OCI-LY1 (cell line): Measurements from ENCODE around the gene FALEC.

ENCODE experiments used
- H2AFZ ChIP-seq: fragments of 200-600 bp; sonication (generic), shearing (Covaris generic); 2 replicates; pipeline ENCODE4 v1.6.0; 2014; ENCODE audit warnings: antibody characterized with exemption, mild to moderate bottlenecking, low read length
- H3F3A ChIP-seq: fragments of 200-600 bp; sonication (generic), shearing (Covaris generic); 2 replicates; pipeline ENCODE4 v1.6.0; 2014; ENCODE audit warnings: mild to moderate bottlenecking, antibody characterized with exemption, low read length, moderate library complexity; ENCODE audit not compliant: insufficient read depth
- H3K27ac ChIP-seq: fragments of 200-600 bp; sonication (generic); 2 replicates; pipeline ENCODE4 v1.5.1; 2014; ENCODE audit warnings: low read length, mixed run types, mild to moderate bottlenecking, low read depth; ENCODE audit not compliant: poor library complexity, severe bottlenecking
- H3K27me3 ChIP-seq: fragments of 200-600 bp; sonication (generic); 2 replicates; pipeline ENCODE4 v1.6.0; 2014; ENCODE audit warnings: antibody characterized with exemption, mild to moderate bottlenecking, low read length, moderate library complexity; ENCODE audit not compliant: insufficient read depth
- H3K36me3 ChIP-seq: fragments of 200-600 bp; sonication (generic); 2 replicates; pipeline ENCODE4 v1.6.1; 2014; ENCODE audit warnings: mild to moderate bottlenecking, antibody characterized with exemption, low read length, moderate library complexity, mixed read lengths; ENCODE audit not compliant: insufficient read depth
- H3K4me1 ChIP-seq: fragments of 200-600 bp; sonication (generic); 2 replicates; pipeline ENCODE4 v1.5.1; 2014; ENCODE audit warnings: mild to moderate bottlenecking, low read length, moderate library complexity; ENCODE audit not compliant: insufficient read depth, severe bottlenecking
- H3K4me2 ChIP-seq: fragments of 200-600 bp; sonication (generic), shearing (Covaris generic); 2 replicates; pipeline ENCODE4 v1.6.1; 2014; ENCODE audit warnings: low read length
- H3K4me3 ChIP-seq: fragments of 200-600 bp; sonication (generic); 2 replicates; pipeline ENCODE4 v1.5.1; 2014; ENCODE audit warnings: low read length, low read depth, mild to moderate bottlenecking, mixed read lengths; ENCODE audit not compliant: poor library complexity, severe bottlenecking
- H3K79me2 ChIP-seq: fragments of 200-600 bp; shearing (Covaris generic); 2 replicates; pipeline ENCODE4 v1.6.1; 2016; ENCODE audit warnings: mixed run types, low read length, mixed read lengths; ENCODE audit not compliant: insufficient read depth
- H3K9ac ChIP-seq: fragments of 200-600 bp; sonication (generic), shearing (Covaris generic); 2 replicates; pipeline ENCODE4 v1.6.1; 2014; ENCODE audit warnings: mild to moderate bottlenecking, low read length, mixed read lengths
- H3K9me2 ChIP-seq: fragments of 200-600 bp; sonication (generic), shearing (Covaris generic); 2 replicates; pipeline ENCODE4 v1.6.1; 2014; ENCODE audit warnings: low read depth, mild to moderate bottlenecking, low read length, mixed read lengths
- H3K9me3 ChIP-seq: fragments of 200-600 bp; shearing (Covaris generic); 2 replicates; pipeline ENCODE4 v1.6.1; 2014; ENCODE audit warnings: low read length, mixed read lengths
- H4K20me1 ChIP-seq: fragments of 200-600 bp; sonication (generic), shearing (Covaris generic); 2 replicates; pipeline ENCODE4 v1.6.0; 2016; ENCODE audit warnings: mild to moderate bottlenecking, low read length; ENCODE audit not compliant: insufficient read depth
- CTCF ChIP-seq: fragments of 200-600 bp; sonication (generic), shearing (Covaris generic); IDR thresholded peaks from 2 replicates; pipeline ENCODE4 v1.5.1; 2017; ENCODE audit warnings: mild to moderate bottlenecking, antibody characterized with exemption, low read length, moderate library complexity, mixed read lengths
- EZH2 ChIP-seq: fragments of 200-600 bp; sonication (generic), shearing (Covaris generic); IDR thresholded peaks from 2 replicates; pipeline ENCODE4 v1.8.0; 2017; ENCODE audit warnings: borderline replicate concordance, mixed run types, mild to moderate bottlenecking, antibody characterized with exemption, low read length, moderate library complexity, mixed read lengths

The FALEC gene

DNA sequence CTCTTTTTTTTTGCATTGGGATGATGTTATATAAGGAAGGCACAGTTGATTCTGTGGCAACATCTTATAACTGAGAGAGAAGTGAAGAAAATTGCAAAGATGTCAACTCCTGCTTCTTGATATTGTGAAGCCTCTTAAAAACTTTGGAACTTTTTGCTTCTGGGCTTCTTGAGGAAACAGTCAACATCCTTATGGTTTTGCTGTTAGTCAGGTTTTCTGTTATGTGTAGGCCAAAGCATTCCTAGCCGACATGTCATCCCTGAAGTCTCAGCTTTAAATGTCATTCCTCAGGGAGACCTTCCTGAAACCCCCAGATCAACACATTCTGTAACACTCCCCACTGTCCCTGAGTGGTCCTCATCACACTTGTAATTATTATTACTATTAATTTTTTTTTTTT, 12.6 kb downstream of the FALEC start:
- no peaks in the 10 kb centered on the region for H3K36me3 ChIP-seq
- no peak overlapping the region for H3K4me3 ChIP-seq
- H3K9ac ChIP-seq, result no peak overlapping the region
- TF ChIP-seq EZH2 (no peak), CTCF (no peak)
- no peak overlapping the region for H3K27ac ChIP-seq
- no peaks in the 10 kb centered on the region for H3K9me3 ChIP-seq
- H3K79me2 ChIP-seq, result no peaks in the 10 kb centered on the region
- H3F3A ChIP-seq, result no peaks in the 10 kb centered on the region
- H3K4me2 ChIP-seq, result no peak overlapping the region
- H2AFZ ChIP-seq, result no peak overlapping the region
- H4K20me1 ChIP-seq, result no peaks in the 10 kb centered on the region
- H3K9me2 ChIP-seq, result no peaks in the 10 kb centered on the region
- peaks cover 4% of the 10 kb centered on the region for H3K4me1 ChIP-seq
- no peaks in the 10 kb centered on the region for H3K27me3 ChIP-seq

GRCh38 chr1:150529017-150529416, 13.5 kb downstream of the FALEC start:
- H3K4me2 ChIP-seq, result no peak overlapping the region
- no peaks in the 10 kb centered on the region for H4K20me1 ChIP-seq
- H3K27ac ChIP-seq, result no peak overlapping the region
- no peaks in the 10 kb centered on the region for H3K36me3 ChIP-seq
- H2AFZ ChIP-seq, result no peak overlapping the region
- no peaks in the 10 kb centered on the region for H3K79me2 ChIP-seq
- H3K9me3 ChIP-seq, result no peaks in the 10 kb centered on the region
- H3F3A ChIP-seq, result no peaks in the 10 kb centered on the region
- no peaks in the 10 kb centered on the region for H3K27me3 ChIP-seq
- peaks cover 4% of the 10 kb centered on the region for H3K4me1 ChIP-seq
- no peak overlapping the region for H3K4me3 ChIP-seq
- TF ChIP-seq EZH2 (no peak), CTCF (no peak)
- no peaks in the 10 kb centered on the region for H3K9me2 ChIP-seq
- no peak overlapping the region for H3K9ac ChIP-seq

DNA sequence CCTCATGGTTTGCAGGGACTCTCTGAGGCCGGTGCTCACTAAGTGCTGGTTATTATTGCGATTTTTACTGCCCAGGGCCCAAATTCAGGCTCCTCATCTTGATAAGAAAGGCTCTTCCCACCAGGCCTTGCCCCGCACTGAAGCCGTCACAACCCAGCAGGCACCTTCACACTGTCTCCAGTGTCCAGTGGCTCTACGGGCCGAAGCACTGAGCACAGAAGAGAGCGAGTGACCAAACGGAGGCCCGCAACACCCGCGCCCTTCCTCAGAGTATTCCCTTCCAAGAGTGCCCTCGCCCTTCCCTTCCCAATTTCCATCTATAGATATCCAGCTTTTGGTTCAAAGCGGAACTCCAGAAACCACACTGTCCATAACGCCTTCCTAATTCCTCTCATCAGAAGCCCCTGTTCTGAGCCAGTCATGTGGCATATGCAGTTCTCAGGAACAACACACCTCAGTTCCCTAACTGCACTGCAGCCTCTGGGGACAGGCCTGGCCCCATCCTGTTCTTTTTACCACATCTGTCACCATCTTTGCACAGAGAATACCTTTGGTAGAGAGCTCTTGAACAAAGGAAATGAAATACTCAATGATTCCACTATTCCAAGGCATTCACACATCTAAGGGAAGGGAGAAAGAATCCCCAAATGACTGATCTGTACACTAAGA, 15.1 kb downstream of the FALEC start:
- Histone ChIP-seq H2AFZ (no peak overlapping the region), H3K4me1 (peaks cover 4% of the 10 kb centered on the region), H3K79me2 (no peaks in the 10 kb centered on the region), H3K9ac (no peak overlapping the region), H3K4me3 (no peak overlapping the region), H3K9me3 (no peaks in the 10 kb centered on the region), H3K27ac (no peak overlapping the region), H3K9me2 (no peaks in the 10 kb centered on the region), H3F3A (no peaks in the 10 kb centered on the region), H4K20me1 (no peaks in the 10 kb centered on the region), H3K27me3 (no peaks in the 10 kb centered on the region), H3K4me2 (no peak overlapping the region), H3K36me3 (no peaks in the 10 kb centered on the region)
- TF ChIP-seq CTCF (no peak), EZH2 (no peak)
